Measurements from ENCODE around the gene CYP3A4.

CYP3A4 gene

GRCh38 chr7:99784007-99784406 is at the start of gene CYP3A4:
Gene CYP3A4 (minus strand): TSS chr7:99784184. CDS start chr7:99784081, 103 bp downstream.
- no peak for TF ChIP-seq CTCF (IDR thresholded peaks at IDR 0.05; ENCODE audit: control insufficient read depth, extremely low read depth, insufficient read depth)
- no peak within 1 kb of the TSS for H3K4me3 ChIP-seq (ENCODE audit: low read depth, low read length)
- no peak for DNase-seq (ENCODE audit: low read depth)

- DNase-seq (ENCODE audit: low read depth) = no peak
- no peak overlapping the region for H3K4me3 ChIP-seq (ENCODE audit: low read depth, low read length)
- no peak for TF ChIP-seq CTCF (IDR thresholded peaks at IDR 0.05; ENCODE audit: control insufficient read depth, extremely low read depth, insufficient read depth)
These were observed 49.4 kb upstream of the CYP3A4 start for GRCh38 chr7:99833289-99833877.

GRCh38 chr7:99831595-99831994 is 47.6 kb upstream of the CYP3A4 start:
- TF ChIP-seq CTCF (IDR thresholded peaks at IDR 0.05; ENCODE audit: control insufficient read depth, extremely low read depth, insufficient read depth) = no peak
- no peak for DNase-seq (ENCODE audit: low read depth)
- H3K4me3 ChIP-seq (ENCODE audit: low read depth, low read length) = no peak overlapping the region

- H3K4me3 ChIP-seq (ENCODE audit: low read depth, low read length) = no peak overlapping the region
- no peak for TF ChIP-seq CTCF (IDR thresholded peaks at IDR 0.05; ENCODE audit: control insufficient read depth, extremely low read depth, insufficient read depth)
These were observed 45.7 kb upstream of the CYP3A4 start for GRCh38 chr7:99829524-99830160.

GRCh38 chr7:99828811-99829210 is 44.8 kb upstream of the CYP3A4 start:
- TF ChIP-seq CTCF (IDR thresholded peaks at IDR 0.05; ENCODE audit: control insufficient read depth, extremely low read depth, insufficient read depth) = no peak
- no peak for DNase-seq (ENCODE audit: low read depth)

More at GRCh38 chr7:99829524-99830160, 45.7 kb upstream of the CYP3A4 start:
- DNase-seq (ENCODE audit: low read depth) = no peak

GRCh38 chr7:99827040-99827778 is 43.2 kb upstream of the CYP3A4 start:
- no peak for TF ChIP-seq CTCF (IDR thresholded peaks at IDR 0.05; ENCODE audit: control insufficient read depth, extremely low read depth, insufficient read depth)
- DNase-seq (ENCODE audit: low read depth) = peak; percentile 100
- no peak overlapping the region for H3K4me3 ChIP-seq (ENCODE audit: low read depth, low read length)

More at GRCh38 chr7:99828811-99829210, 44.8 kb upstream of the CYP3A4 start:
- H3K4me3 ChIP-seq (ENCODE audit: low read depth, low read length) = no peak overlapping the region
